ENCODE measurements around the gene CTNNA1. TPM values are rescaled to one million over a fixed set of nuclear protein-coding genes. Genes with fewer than 3 reads are reported as not detected.

CTNNA1 gene
- total and polyA plus RNA-seq, 2 of the 8 experiments (the other 6 are each of a cell fraction or from before 2014, with no cell fraction given): 115 to 349 TPM

- CTCF ChIA-PET (ENCODE audit: partially characterized antibody): interaction anchor here (0.7 to 0.8 kb wide), 2 partner anchors 14 to 233 kb away, joined by 3 read pairs; no protein-coding TSS in a partner anchor
- POLR2A ChIA-PET (ENCODE audit: partially characterized antibody): no interaction called here
- Histone ChIP-seq H3K14ac (ENCODE audit: insufficient read length) (no peak overlapping the region), H3K79me1 (ENCODE audit: low read depth, low read length) (no peaks in the 10 kb centered on the region), H4K5ac (ENCODE audit: insufficient read length, low read depth, low read length) (no peak overlapping the region), H3K23me2 (ENCODE audit: low read depth, low read length) (no peaks in the 10 kb centered on the region; the same call in 1 of the 2 replicates), H3K23ac (ENCODE audit: insufficient read length) (no peak overlapping the region), H3K18ac (ENCODE audit: extremely low read depth, low read length) (no peak overlapping the region), H4K20me1 (replicated peaks in 1 of 2; ENCODE audit: control insufficient read depth in 1 of 2, insufficient read depth in 2 of 2, low read length in 2 of 2) (peaks cover 0 to 4% of the 10 kb centered on the region in 2 experiments), H3K27me3 (replicated peaks in 1 of 4; ENCODE audit: control insufficient read depth in 3 of 4, extremely low read depth in 1 of 4, insufficient read depth in 3 of 4, low read length in 3 of 4) (no peaks in the 10 kb centered on the region), H3K9ac (replicated peaks in 1 of 4; ENCODE audit: extremely low read depth in 1 of 4, low read depth in 3 of 4, low read length in 3 of 4) (no peak overlapping the region), H3K9me3 (ENCODE audit: insufficient read depth in 2 of 2, low read depth in 1 of 2, low read length in 1 of 2) (no peaks in the 10 kb centered on the region), H2BK12ac (ENCODE audit: low read depth, low read length) (no peak overlapping the region), H2AFZ (ENCODE audit: low read length) (no peak overlapping the region), H4K8ac (ENCODE audit: extremely low read depth, insufficient read depth, low read length) (no peak overlapping the region), H3K4me2 (ENCODE audit: insufficient read depth in 1 of 2, low read depth in 2 of 2, low read length in 2 of 2) (no peak overlapping the region), H2BK20ac (ENCODE audit: low read length) (no peak overlapping the region), H2BK15ac (ENCODE audit: low read length) (no peak overlapping the region), H4K91ac (replicated peaks; ENCODE audit: insufficient read length, low read length) (no peak overlapping the region), H2BK5ac (ENCODE audit: low read depth, low read length) (no peak overlapping the region), H2AK5ac (ENCODE audit: low read depth, low read length) (no peak overlapping the region), H3K79me2 (ENCODE audit: control insufficient read depth in 1 of 2, insufficient read depth in 2 of 2, low read length in 2 of 2) (peaks cover 0 to 28% of the 10 kb centered on the region in 2 experiments; a peak in 2 of 4 replicates), H2BK120ac (replicated peaks; ENCODE audit: low read depth, low read length) (no peak overlapping the region), H3K36me3 (ENCODE audit: control insufficient read depth in 2 of 4, insufficient read depth in 4 of 4, low read length in 3 of 4) (peaks cover 0 to 47% (median 18%) of the 10 kb centered on the region in 4 experiments; a peak in 6 of 8 replicates), H3K4me3 (ENCODE audit: extremely low read depth in 1 of 4, insufficient read depth in 2 of 4, low read depth in 3 of 4, low read length in 4 of 4) (no peak overlapping the region), H3K4ac (replicated peaks; ENCODE audit: insufficient read length, low read depth, low read length) (no peak overlapping the region), H3K56ac (replicated peaks; ENCODE audit: insufficient read length, low read depth, low read length) (no peak overlapping the region), H3K27ac (ENCODE audit: low read depth, low read length) (no peak overlapping the region), H3K4me1 (replicated peaks in 1 of 4; ENCODE audit: control insufficient read depth in 3 of 4, insufficient read depth in 4 of 4, low read length in 3 of 4) (peaks cover 0 to 11% (median 6%) of the 10 kb centered on the region in 4 experiments; a peak in 5 of 7 replicates)
- FAIRE-seq (no peak), DNase-seq (ENCODE audit: low read depth in 1 of 2, low spot score in 2 of 2) (no peak)
- WGBS, 2 experiments (ENCODE audit: extremely low coverage in 1 of 2, insufficient coverage in 1 of 2, insufficient read length in 1 of 2, insufficient replicate concordance in 2 of 2, low coverage in 1 of 2, low lambda C conversion rate in 2 of 2, missing lambda C conversion rate in 1 of 2): 79% methylated on average over 4 of the region's 4 CpGs; no CpG with 5 or more reads in 1 of the 2 experiments
- no peak for TF ChIP-seq JUND (IDR thresholded peaks at IDR 0.05; ENCODE audit: low read length)
- no peak for TF ChIP-seq BACH1 (IDR thresholded peaks at IDR 0.05; ENCODE audit: low read length)
- TF ChIP-seq POU5F1 (IDR thresholded peaks at IDR 0.05; ENCODE audit: low read depth, low read length): no peak
- no peak for TF ChIP-seq NANOG (IDR thresholded peaks at IDR 0.05; ENCODE audit: insufficient read depth, low read depth, low read length, poor library complexity, severe bottlenecking)
- no peak for TF ChIP-seq MAX (IDR thresholded peaks at IDR 0.05)
- no peak for TF ChIP-seq JUN (IDR thresholded peaks at IDR 0.05; ENCODE audit: low read depth, low read length)
- no peak for TF ChIP-seq E2F6 (IDR thresholded peaks at IDR 0.05)
- no peak for TF ChIP-seq HDAC2 (IDR thresholded peaks at IDR 0.05; ENCODE audit: borderline replicate concordance in 1 of 2, low read depth in 2 of 2, low read length in 2 of 2)
- TF ChIP-seq CHD1 (IDR thresholded peaks at IDR 0.05; ENCODE audit: low read depth, low read length): no peak
- TF ChIP-seq FOSL1 (IDR thresholded peaks at IDR 0.05; ENCODE audit: insufficient read depth, low read depth, low read length): no peak
- TF ChIP-seq RXRA (IDR thresholded peaks at IDR 0.05; ENCODE audit: insufficient read depth, low read depth, low read length): no peak
- TF ChIP-seq EZH2 (IDR thresholded peaks at IDR 0.05; ENCODE audit: low read depth, low read length, severe bottlenecking): no peak
- TF ChIP-seq SP2 (IDR thresholded peaks at IDR 0.05; ENCODE audit: low read length): no peak
Measured at GRCh38 chr5:138828556-138828955, 75.3 kb downstream of the CTNNA1 start.
